Measurements from ENCODE around the gene GPR160.

Gene GPR160

GRCh38 chr3:170117134-170117533 is 79.3 kb downstream of the GPR160 start:
- no peak for DNase-seq

DNA sequence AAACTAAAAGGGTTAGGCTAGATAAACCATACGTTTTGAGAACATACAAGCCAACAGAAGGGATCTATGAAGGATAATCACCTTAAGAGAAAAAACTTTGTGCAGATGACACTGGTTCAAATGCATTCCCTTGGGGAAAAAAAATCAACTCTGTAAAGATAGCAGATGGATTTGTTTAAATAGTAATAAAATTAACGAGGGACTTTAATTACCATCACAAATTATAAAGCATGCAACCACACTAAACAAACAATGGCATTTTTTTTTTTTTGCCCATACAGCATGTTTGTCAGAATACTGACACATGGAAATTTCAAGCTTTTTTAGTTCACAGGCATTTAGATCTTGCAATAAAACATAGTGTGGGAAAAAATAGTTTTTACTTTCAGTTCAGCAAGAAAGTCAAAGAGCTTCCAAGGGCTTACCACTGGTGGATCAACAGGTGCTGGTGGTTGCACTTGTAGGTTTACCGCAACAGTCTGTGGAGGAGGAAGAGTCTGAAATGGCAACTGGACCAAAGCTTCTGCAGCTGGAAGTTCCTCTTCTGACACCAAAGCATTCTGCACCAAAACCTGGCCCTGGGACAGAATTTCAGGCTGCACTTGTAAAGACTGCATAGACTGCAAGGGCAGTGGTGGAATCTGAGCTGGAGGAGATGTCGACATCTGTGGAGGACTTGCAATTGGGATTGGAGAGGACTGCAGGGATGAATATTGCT is 90.6 kb downstream of the GPR160 start:
- DNase-seq = no peak

DNA sequence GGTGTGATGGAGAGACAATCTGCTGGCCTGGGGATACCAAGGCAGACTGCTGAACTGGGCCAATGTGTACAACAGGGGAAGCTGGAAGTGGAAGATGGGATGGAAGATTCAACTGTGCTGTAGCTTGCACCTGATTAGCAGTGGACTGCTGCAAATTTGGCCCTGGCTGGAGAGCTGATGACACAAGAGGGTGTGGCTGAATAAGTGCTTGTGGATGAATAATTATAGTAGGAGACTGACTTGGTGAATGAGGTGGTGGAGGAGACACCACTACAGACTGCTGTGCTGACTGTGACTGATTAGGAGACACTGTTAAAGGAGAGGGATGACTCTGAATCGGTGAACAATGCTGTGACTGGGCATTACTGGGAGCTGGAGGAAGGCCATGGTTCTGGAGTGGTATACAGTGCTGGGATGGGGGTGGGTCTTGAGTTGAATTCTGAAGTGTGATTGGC is 91.2 kb downstream of the GPR160 start:
- DNase-seq = peak; percentile 32

GRCh38 chr3:170130532-170130931 is 92.7 kb downstream of the GPR160 start:
- no peak for DNase-seq

- peak; percentile 46 for DNase-seq
These were observed 94.5 kb downstream of the GPR160 start for GRCh38 chr3:170132335-170132734.
